Uterus (tissue), 4 donors: ENCODE data around the gene FHAD1. TPM values are rescaled to one million over a fixed set of nuclear protein-coding genes. Genes with fewer than 3 reads are reported as not detected.
"Not testable (repeated sequence)": the region's sequence is repeated elsewhere in the genome, so short reads cannot be mapped to it uniquely, and the experiment has no call there.

Source experiments
- DNase-seq, 2 donors: peaks; one replicate each; pipeline ENCODE4 v3.0.0-alpha.2; 2019 to 2020
- H3K27ac ChIP-seq, 2 donors: fragments of 200-600 bp; sonication (generic); 1 replicate in 1 of 2; 2 replicates in 1 of 2; pipeline ENCODE4 v1.5.1; 2016 to 2018
- H3K27me3 ChIP-seq, 2 donors: fragments of 200-600 bp; sonication (generic); one replicate each; pipeline ENCODE4 v1.5.1; 2018 to 2019; ENCODE audit warnings: control low read depth in 1 of 2
- H3K36me3 ChIP-seq, 2 donors: fragments of 200-600 bp; sonication (generic); one replicate each; pipeline ENCODE4 v1.5.1; 2019; ENCODE audit warnings: control low read depth in 1 of 2
- H3K4me1 ChIP-seq, 2 donors: fragments of 200-600 bp; sonication (generic); one replicate each; pipeline ENCODE4 v1.5.1; 2018 to 2019; ENCODE audit warnings: control low read depth in 1 of 2
- H3K4me3 ChIP-seq, 2 donors: fragments of 200-600 bp; sonication (generic); 1 replicate in 1 of 2; 2 replicates in 1 of 2; pipeline ENCODE4 v1.5.1; 2018 to 2019; ENCODE audit warnings: mild to moderate bottlenecking in 1 of 2
- H3K9me3 ChIP-seq, 2 donors: fragments of 200-600 bp; sonication (generic); one replicate each; pipeline ENCODE4 v1.5.1; 2019; ENCODE audit warnings: control low read depth in 1 of 2
- POLR2A ChIP-seq, 2 donors: fragments of 450-650 bp; IDR thresholded peaks; one replicate each; pipeline ENCODE4 v1.6.1; 2016; ENCODE audit warnings: antibody characterized with exemption in 2 of 2, mild to moderate bottlenecking in 1 of 2, moderate library complexity in 1 of 2
- intact Hi-C: fragments of 100-400 bp; cut with DNase I; formaldehyde crosslinking; loops from one replicate; pipeline ENCODE4 v1.15.1; 2023; ENCODE audit warnings: low total_unique reads
- total RNA-seq, 4 donors: library from RNA; depleted of rRNA in 3 of 4; stranded (reverse); fragments of >200 nt in 3 of 4; gene quantifications; one replicate each; pipeline versions ENCODE4 v1.1.0 to v1.2.4, GENCODE V29; 2014 to 2023
- TF ChIP-seq, protein P1 (sequence below), 4 experiments: fragments of 200-600 bp in 2 of 4; fragments of 450-650 bp in 2 of 4; sonication (generic) in 2 of 4; IDR thresholded peaks; one replicate each; pipeline ENCODE4 v1.5.1; 2016 to 2019; ENCODE audit warnings: antibody characterized with exemption in 4 of 4, mild to moderate bottlenecking in 2 of 4, moderate library complexity in 1 of 4
- donor health status: DM: yes; HTN: yes; CAD: no.

Gene FHAD1
- total RNA-seq, 4 donors from 2014 or later, result 1.1 to 4.1 TPM; not detected in 2

DNA sequence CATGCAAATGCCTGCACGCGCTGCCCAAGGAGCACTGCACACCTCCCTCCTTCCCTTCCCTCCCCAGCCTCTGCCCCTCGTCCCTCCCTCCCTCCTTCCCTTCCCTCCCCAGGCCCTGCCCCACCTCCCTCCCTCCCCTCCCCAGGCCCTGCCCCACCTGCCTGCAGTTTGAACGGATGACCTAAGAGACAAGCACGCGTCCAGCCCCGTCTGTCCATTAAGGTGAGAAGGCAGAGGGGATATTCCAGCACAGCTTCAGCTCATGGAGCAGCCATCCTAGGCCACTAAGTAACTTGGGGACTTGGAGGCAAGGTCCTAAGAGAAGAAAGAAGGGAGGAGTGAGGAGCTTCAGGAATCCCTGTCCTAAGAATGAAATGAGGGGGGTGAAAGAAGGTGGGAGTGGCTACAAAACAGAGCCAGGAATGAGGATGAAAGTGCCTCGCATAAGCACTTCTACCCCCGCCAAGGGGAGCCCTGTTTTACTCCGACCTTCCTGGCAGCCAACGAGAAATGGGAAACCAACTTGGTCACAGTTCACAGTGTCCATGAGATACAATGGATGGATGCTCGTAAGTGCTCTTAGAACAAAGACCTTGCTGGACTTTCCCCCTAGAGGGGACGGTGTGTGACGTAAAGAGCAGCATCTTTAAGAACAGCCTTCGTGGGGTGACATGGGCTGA is 141.3 kb downstream of the FHAD1 start:
- H3K27ac ChIP-seq, result no peak overlapping the region
- no peaks in the 10 kb centered on the region for H3K4me1 ChIP-seq
- no peaks in the 10 kb centered on the region for H3K9me3 ChIP-seq
- DNase-seq, result no peak
- TF ChIP-seq POLR2A (IDR thresholded peaks at IDR 0.05), result no peak
- intact Hi-C loops, result no loop called here
- no peaks in the 10 kb centered on the region for H3K27me3 ChIP-seq
- H3K4me3 ChIP-seq, result no peak overlapping the region
- H3K36me3 ChIP-seq, result no peaks in the 10 kb centered on the region

DNA sequence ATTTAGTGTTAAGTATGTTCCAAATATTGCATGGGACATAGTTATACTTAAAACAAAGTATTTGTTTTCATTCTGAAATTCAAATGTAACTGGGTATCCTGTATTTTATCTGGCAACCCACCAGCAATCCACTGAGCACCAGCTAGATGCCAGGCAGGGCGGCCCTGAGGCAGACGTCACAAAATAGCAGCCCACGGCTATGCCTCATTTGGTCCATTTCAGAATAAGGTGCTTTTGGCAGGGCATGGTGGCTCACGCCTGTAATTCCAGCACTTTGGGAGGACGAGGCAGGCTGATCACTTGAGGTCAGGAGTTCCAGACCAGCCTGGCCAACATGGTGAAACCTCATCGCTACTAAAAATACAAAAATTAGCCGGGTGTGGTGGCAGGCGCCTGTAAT is 142.8 kb downstream of the FHAD1 start:
- not testable (repeated sequence) for H3K4me1 ChIP-seq, H3K27ac ChIP-seq

DNA sequence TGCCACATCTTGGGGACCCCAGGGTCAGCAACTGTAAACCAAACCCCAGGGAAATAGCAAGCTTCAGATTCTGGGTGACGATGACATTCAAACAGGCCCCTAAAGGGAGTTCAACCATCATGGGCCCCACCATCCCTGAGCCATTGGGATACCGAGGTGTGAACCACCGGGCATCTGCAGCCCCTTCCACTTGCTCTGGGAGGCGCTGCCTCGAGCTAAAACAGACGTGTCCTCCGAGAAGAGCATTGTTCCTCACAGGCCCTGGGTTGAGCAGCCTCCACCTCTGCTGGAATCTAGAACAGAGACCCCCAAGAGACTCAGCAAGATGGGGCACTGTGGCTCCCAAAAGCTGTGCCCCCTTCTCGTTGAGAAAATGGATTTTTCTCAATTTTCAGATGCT is 143.6 kb downstream of the FHAD1 start:
- Histone ChIP-seq H3K4me3 (no peak overlapping the region), H3K27me3 (no peaks in the 10 kb centered on the region), H3K27ac (no peak overlapping the region), H3K9me3 (no peaks in the 10 kb centered on the region), H3K36me3 (no peaks in the 10 kb centered on the region), H3K4me1 (no peaks in the 10 kb centered on the region)
- TF ChIP-seq POLR2A (IDR thresholded peaks at IDR 0.05), result no peak
- TF ChIP-seq, protein P1, sequence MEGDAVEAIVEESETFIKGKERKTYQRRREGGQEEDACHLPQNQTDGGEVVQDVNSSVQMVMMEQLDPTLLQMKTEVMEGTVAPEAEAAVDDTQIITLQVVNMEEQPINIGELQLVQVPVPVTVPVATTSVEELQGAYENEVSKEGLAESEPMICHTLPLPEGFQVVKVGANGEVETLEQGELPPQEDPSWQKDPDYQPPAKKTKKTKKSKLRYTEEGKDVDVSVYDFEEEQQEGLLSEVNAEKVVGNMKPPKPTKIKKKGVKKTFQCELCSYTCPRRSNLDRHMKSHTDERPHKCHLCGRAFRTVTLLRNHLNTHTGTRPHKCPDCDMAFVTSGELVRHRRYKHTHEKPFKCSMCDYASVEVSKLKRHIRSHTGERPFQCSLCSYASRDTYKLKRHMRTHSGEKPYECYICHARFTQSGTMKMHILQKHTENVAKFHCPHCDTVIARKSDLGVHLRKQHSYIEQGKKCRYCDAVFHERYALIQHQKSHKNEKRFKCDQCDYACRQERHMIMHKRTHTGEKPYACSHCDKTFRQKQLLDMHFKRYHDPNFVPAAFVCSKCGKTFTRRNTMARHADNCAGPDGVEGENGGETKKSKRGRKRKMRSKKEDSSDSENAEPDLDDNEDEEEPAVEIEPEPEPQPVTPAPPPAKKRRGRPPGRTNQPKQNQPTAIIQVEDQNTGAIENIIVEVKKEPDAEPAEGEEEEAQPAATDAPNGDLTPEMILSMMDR (IDR thresholded peaks at IDR 0.05), result no peak
- DNase-seq, result no peak
- intact Hi-C loops, result no loop called here

More for the DNA sequence above, 142.8 kb downstream of the FHAD1 start:
- H3K4me3 ChIP-seq, H3K36me3 ChIP-seq, intact Hi-C loops, DNase-seq, H3K27me3 ChIP-seq, H3K9me3 ChIP-seq: not testable (repeated sequence)

DNA sequence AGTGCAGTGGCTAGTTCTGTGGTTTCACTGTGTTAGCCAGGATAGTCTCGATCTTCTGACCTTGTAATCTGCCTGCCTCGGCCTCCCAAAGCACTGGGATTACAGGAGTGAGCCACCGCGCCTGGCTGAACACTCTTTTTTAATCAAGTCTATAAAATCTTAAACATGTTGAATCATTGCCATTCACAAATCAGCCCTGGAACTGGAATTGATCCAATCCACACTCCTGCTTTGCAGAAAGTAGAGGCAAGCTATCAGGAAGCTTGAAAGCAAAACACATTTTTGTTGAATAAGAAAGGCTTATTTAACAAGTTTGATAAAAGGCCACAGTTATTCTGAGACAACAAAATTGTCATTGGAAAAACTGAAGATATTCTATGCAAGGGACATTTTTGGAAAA is 144.3 kb downstream of the FHAD1 start:
- H3K4me1 ChIP-seq, result no peaks in the 10 kb centered on the region
- no peaks in the 10 kb centered on the region for H3K9me3 ChIP-seq
- TF ChIP-seq, protein P1 (IDR thresholded peaks at IDR 0.05), result no peak
- TF ChIP-seq POLR2A (IDR thresholded peaks at IDR 0.05), result no peak
- no peak overlapping the region for H3K4me3 ChIP-seq
- no peak overlapping the region for H3K27ac ChIP-seq
- no peaks in the 10 kb centered on the region for H3K27me3 ChIP-seq
- no peak for DNase-seq
- H3K36me3 ChIP-seq, result no peaks in the 10 kb centered on the region
- intact Hi-C loops, result no loop called here

DNA sequence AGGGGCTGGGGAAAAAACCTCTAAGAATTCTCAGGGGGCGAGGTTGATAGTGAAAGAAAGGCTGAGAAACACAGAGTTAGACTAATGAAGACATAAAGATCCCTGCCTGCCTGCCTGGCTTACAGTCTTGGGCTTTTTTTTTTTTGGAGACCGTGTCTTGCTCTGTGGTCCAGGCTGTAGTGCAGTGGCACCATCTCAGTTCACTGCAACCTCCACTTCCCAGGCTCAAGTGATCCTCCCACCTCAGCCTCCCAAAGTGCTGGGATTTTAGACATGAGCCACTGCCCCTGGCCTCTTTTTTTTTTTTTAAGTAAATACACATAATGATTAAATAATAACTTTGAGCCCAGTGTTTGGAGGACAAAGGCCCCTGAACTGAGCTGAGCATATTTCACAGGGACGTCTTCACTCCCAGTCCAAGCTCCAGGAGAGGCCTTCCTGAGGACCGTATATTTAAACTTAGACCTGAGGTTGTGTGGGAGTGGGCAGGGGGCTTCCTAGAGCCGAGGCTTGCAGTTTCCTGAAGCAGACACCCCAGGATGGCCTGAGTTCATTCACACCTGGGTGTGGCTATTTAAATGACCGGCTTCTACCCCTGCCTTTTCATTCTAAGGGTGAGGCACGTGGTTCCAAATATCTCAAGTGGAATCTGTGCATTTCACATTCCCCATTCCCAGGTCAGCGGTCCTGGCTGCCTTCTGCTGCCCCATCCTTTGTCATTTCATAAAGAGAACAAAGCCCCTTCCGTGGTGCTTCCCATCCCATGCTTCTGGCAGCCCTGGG is 146.6 kb downstream of the FHAD1 start:
- TF ChIP-seq, protein P1 (IDR thresholded peaks at IDR 0.05), result no peak
- no peak for TF ChIP-seq POLR2A (IDR thresholded peaks at IDR 0.05)

DNA sequence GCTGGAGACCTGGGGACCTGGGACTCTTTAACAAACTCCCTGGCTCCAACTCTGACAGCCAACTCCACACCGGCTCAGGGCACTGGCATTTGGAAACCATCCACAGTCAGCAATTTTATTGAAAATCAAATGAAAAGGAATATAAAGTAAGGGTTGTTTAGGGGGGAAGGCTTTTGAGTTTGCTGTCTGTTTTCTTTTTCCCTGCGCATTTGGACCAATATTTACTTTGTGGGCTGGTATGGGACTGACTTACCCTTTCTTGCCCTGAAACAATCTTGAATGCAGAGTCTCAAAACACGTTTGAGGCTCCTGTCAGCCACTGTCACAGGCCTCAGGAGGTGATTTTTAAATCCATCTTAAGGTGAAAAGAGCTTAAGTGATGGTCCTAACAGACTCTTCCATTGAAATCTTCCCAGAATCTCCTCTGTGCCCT is 147.3 kb downstream of the FHAD1 start:
- no peak for TF ChIP-seq POLR2A (IDR thresholded peaks at IDR 0.05)
- TF ChIP-seq, protein P1 (IDR thresholded peaks at IDR 0.05), result no peak
- H3K27ac ChIP-seq, result no peak overlapping the region
- no peaks in the 10 kb centered on the region for H3K4me1 ChIP-seq
- intact Hi-C loops, result no loop called here
- H3K36me3 ChIP-seq, result no peaks in the 10 kb centered on the region
- H3K4me3 ChIP-seq, result no peak overlapping the region
- no peaks in the 10 kb centered on the region for H3K9me3 ChIP-seq
- H3K27me3 ChIP-seq, result no peaks in the 10 kb centered on the region
- DNase-seq, result no peak

More for the DNA sequence above, 146.6 kb downstream of the FHAD1 start:
- Histone ChIP-seq H3K27ac (no peak overlapping the region), H3K9me3 (no peaks in the 10 kb centered on the region), H3K27me3 (no peaks in the 10 kb centered on the region), H3K4me3 (no peak overlapping the region), H3K4me1 (no peaks in the 10 kb centered on the region), H3K36me3 (no peaks in the 10 kb centered on the region)
- DNase-seq, result no peak
- intact Hi-C loops, result no loop called here
